ENCODE data around the gene GLP2R. TPM values are rescaled to one million over a fixed set of nuclear protein-coding genes. Genes with fewer than 3 reads are reported as not detected.

GLP2R gene
- total RNA-seq, 3 donors from 2014 or later: 2.0 to 4.2 (median 3.7) TPM

GRCh38 chr17:9937901-9938300 lies 112.2 kb downstream of the GLP2R start:
- DNase-seq (ENCODE audit: low spot score in 2 of 2): no peak
- H3K4me3 ChIP-seq: no peak overlapping the region
- H3K27me3 ChIP-seq: no peaks in the 10 kb centered on the region
- TF ChIP-seq POLR2A (IDR thresholded peaks at IDR 0.05) (no peak), CTCF (IDR thresholded peaks at IDR 0.05) (no peak), POLR2AphosphoS5 (IDR thresholded peaks at IDR 0.05) (no peak)
- H3K4me1 ChIP-seq: peaks cover 0 to 6% of the 10 kb centered on the region in 2 donors
- H3K36me3 ChIP-seq: no peaks in the 10 kb centered on the region
- intact Hi-C loops (cut with DNase I; ENCODE audit: low total_unique reads): no loop called here
- H3K9me3 ChIP-seq: peaks cover 0 to 10% of the 10 kb centered on the region in 2 donors
- H3K27ac ChIP-seq: peak overlapping the region in 1 of 2 donors; percentile 74

GRCh38 chr17:9938764-9939163 lies 113.0 kb downstream of the GLP2R start:
- no peaks in the 10 kb centered on the region for H3K27me3 ChIP-seq
- peaks cover 0 to 6% of the 10 kb centered on the region in 2 donors for H3K4me1 ChIP-seq
- no peak overlapping the region for H3K27ac ChIP-seq
- no peaks in the 10 kb centered on the region for H3K36me3 ChIP-seq
- no peak for DNase-seq (ENCODE audit: low spot score in 2 of 2)
- intact Hi-C loops (cut with DNase I; ENCODE audit: low total_unique reads): no loop called here
- no peak overlapping the region for H3K4me3 ChIP-seq
- H3K9me3 ChIP-seq: peaks cover 0 to 10% of the 10 kb centered on the region in 2 donors
- TF ChIP-seq CTCF (IDR thresholded peaks at IDR 0.05): no peak
- no peak for TF ChIP-seq POLR2A (IDR thresholded peaks at IDR 0.05)
- TF ChIP-seq POLR2AphosphoS5 (IDR thresholded peaks at IDR 0.05): no peak

- Histone ChIP-seq H3K27me3 (no peaks in the 10 kb centered on the region), H3K27ac (no peak overlapping the region), H3K9me3 (peaks cover 0 to 10% of the 10 kb centered on the region in 2 donors), H3K36me3 (no peaks in the 10 kb centered on the region), H3K4me3 (no peak overlapping the region), H3K4me1 (no peaks in the 10 kb centered on the region)
- no peak for DNase-seq (ENCODE audit: low spot score in 2 of 2)
- no peak for TF ChIP-seq POLR2A (IDR thresholded peaks at IDR 0.05)
- TF ChIP-seq CTCF (IDR thresholded peaks at IDR 0.05): no peak
- no peak for TF ChIP-seq POLR2AphosphoS5 (IDR thresholded peaks at IDR 0.05)
- intact Hi-C loops (cut with DNase I; ENCODE audit: low total_unique reads): no loop called here
Measured at GRCh38 chr17:9940841-9941240, 115.1 kb downstream of the GLP2R start.

GRCh38 chr17:9941305-9941704 lies 115.6 kb downstream of the GLP2R start:
- no peak overlapping the region for H3K4me3 ChIP-seq
- H3K27ac ChIP-seq: no peak overlapping the region
- H3K27me3 ChIP-seq: no peaks in the 10 kb centered on the region
- TF ChIP-seq POLR2A (IDR thresholded peaks at IDR 0.05): no peak
- TF ChIP-seq CTCF (IDR thresholded peaks at IDR 0.05): no peak
- TF ChIP-seq POLR2AphosphoS5 (IDR thresholded peaks at IDR 0.05): no peak
- H3K9me3 ChIP-seq: peaks cover 0 to 10% of the 10 kb centered on the region in 2 donors
- H3K36me3 ChIP-seq: no peaks in the 10 kb centered on the region
- no peaks in the 10 kb centered on the region for H3K4me1 ChIP-seq
- DNase-seq (ENCODE audit: low spot score in 2 of 2): no peak
- intact Hi-C loops (cut with DNase I; ENCODE audit: low total_unique reads): no loop called here

Other genes with a start within 250 kb of the GLP2R start
- under 1 TPM in 1 of 3 donors, not detected in 2; 0.66 TPM for gene CFAP52, start 249.3 kb upstream of the GLP2R start, total RNA-seq
- 1 to 10 TPM in 2 of 3 donors, under 1 TPM in 1; 0.32 to 6.1 (median 3.9) TPM for gene USP43, start 180.4 kb upstream of the GLP2R start, total RNA-seq
- gene DHRS7C, start 34.3 kb upstream of the GLP2R start, total RNA-seq: not detected
- gene GSG1L2, start 3.8 kb upstream of the GLP2R start, total RNA-seq: not detected
- under 1 TPM; 0.15 to 0.66 (median 0.32) TPM for gene RCVRN, start 79.3 kb downstream of the GLP2R start, total RNA-seq